Activated effector memory CD4-positive, alpha-beta T cell treated with Interleukin-2 at 50 U/mL for 16 hours (primary cell): Measurements from ENCODE around the gene HOXD9.
A peak's percentile ranks its signal among the peaks of the same experiment; 100 is the strongest.

Source experiments
- DNase-seq: peaks from one replicate; pipeline ENCODE4 v3.0.0-alpha.2; 2020

HOXD9 gene

GRCh38 chr2:176085861-176086771 lies 36.4 kb upstream of the HOXD9 start:
- DNase-seq: no peak

- DNase-seq: no peak
Observed at GRCh38 chr2:176087330-176088047, 35.0 kb upstream of the HOXD9 start.

GRCh38 chr2:176088048-176088936 lies 34.2 kb upstream of the HOXD9 start:
- DNase-seq: no peak

- no peak for DNase-seq
Observed at GRCh38 chr2:176088937-176089842, 33.3 kb upstream of the HOXD9 start.

- DNase-seq: no peak
Observed at GRCh38 chr2:176089843-176090395, 32.6 kb upstream of the HOXD9 start.

GRCh38 chr2:176090862-176091261 lies 31.7 kb upstream of the HOXD9 start:
- no peak for DNase-seq

- DNase-seq: no peak
Observed at GRCh38 chr2:176091329-176092258, 30.9 kb upstream of the HOXD9 start.

- no peak for DNase-seq
Observed at GRCh38 chr2:176092270-176093144, 30.0 kb upstream of the HOXD9 start, which contains the start of gene HOXD13. TSS of gene HOXD13 (plus strand) at chr2:176092721. CDS start at chr2:176092891, 170 bp downstream.

GRCh38 chr2:176093145-176093897 lies 29.2 kb upstream of the HOXD9 start:
- no peak for DNase-seq

- no peak for DNase-seq
Observed at GRCh38 chr2:176093898-176094249, 28.6 kb upstream of the HOXD9 start.

GRCh38 chr2:176094349-176094748 lies 28.2 kb upstream of the HOXD9 start:
- no peak for DNase-seq

- DNase-seq: no peak
Observed at GRCh38 chr2:176095421-176095820, 27.1 kb upstream of the HOXD9 start.

GRCh38 chr2:176096243-176096985 lies 26.1 kb upstream of the HOXD9 start:
- no peak for DNase-seq

GRCh38 chr2:176096986-176097819 lies 25.3 kb upstream of the HOXD9 start:
- peak; percentile 25 for DNase-seq

- DNase-seq: no peak
Observed at GRCh38 chr2:176097820-176098365, 24.6 kb upstream of the HOXD9 start.

GRCh38 chr2:176098366-176099158 lies 24.0 kb upstream of the HOXD9 start:
- no peak for DNase-seq
